GM21786 (cell line): ENCODE data around the gene VPS45.

Experiments
- ATAC-seq: cut with Tn5 transposase; IDR thresholded peaks from one replicate; pipeline ENCODE4 v1.9.1; 2021; ENCODE audit not compliant: unreplicated experiment

VPS45 gene

GRCh38 chr1:150069923-150070322 is 2.3 kb downstream of the VPS45 start:
- ATAC-seq, result no peak

- no peak for ATAC-seq
These were observed 5.4 kb downstream of the VPS45 start for GRCh38 chr1:150072959-150073358.

GRCh38 chr1:150073516-150073915 is 5.9 kb downstream of the VPS45 start:
- ATAC-seq, result no peak

GRCh38 chr1:150076066-150076465 is 8.5 kb downstream of the VPS45 start:
- ATAC-seq, result no peak

GRCh38 chr1:150076985-150077384 is 9.4 kb downstream of the VPS45 start:
- no peak for ATAC-seq

GRCh38 chr1:150080784-150081183 is 13.2 kb downstream of the VPS45 start:
- no peak for ATAC-seq

- no peak for ATAC-seq
These were observed 14.9 kb downstream of the VPS45 start for GRCh38 chr1:150082494-150082893.

GRCh38 chr1:150083907-150084306 is 16.3 kb downstream of the VPS45 start:
- ATAC-seq, result no peak

GRCh38 chr1:150085406-150085805 is 17.8 kb downstream of the VPS45 start:
- no peak for ATAC-seq

GRCh38 chr1:150087415-150087814 is 19.8 kb downstream of the VPS45 start:
- ATAC-seq, result no peak

- no peak for ATAC-seq
These were observed 22.4 kb downstream of the VPS45 start for GRCh38 chr1:150089846-150090520.

GRCh38 chr1:150092180-150092791 is 24.7 kb downstream of the VPS45 start:
- no peak for ATAC-seq

GRCh38 chr1:150093805-150094204 is 26.2 kb downstream of the VPS45 start:
- ATAC-seq, result no peak

GRCh38 chr1:150094734-150095265 is 27.2 kb downstream of the VPS45 start:
- no peak for ATAC-seq

GRCh38 chr1:150102986-150103385 is 35.4 kb downstream of the VPS45 start:
- no peak for ATAC-seq

GRCh38 chr1:150106341-150106740 is 38.8 kb downstream of the VPS45 start:
- ATAC-seq, result no peak

GRCh38 chr1:150109586-150109985 is 42.0 kb downstream of the VPS45 start:
- ATAC-seq, result no peak

GRCh38 chr1:150110116-150110515 is 42.5 kb downstream of the VPS45 start:
- no peak for ATAC-seq

- no peak for ATAC-seq
These were observed 44.1 kb downstream of the VPS45 start for GRCh38 chr1:150111670-150112069.

- ATAC-seq, result no peak
These were observed 47.5 kb downstream of the VPS45 start for GRCh38 chr1:150115121-150115520.

GRCh38 chr1:150118716-150119115 is 51.1 kb downstream of the VPS45 start:
- no peak for ATAC-seq

GRCh38 chr1:150121236-150121862 is 53.8 kb downstream of the VPS45 start:
- no peak for ATAC-seq
